IPS-NIHi11 (cell line): Measurements from ENCODE around the gene ARHGEF26.

Source experiments
- DNase-seq: peaks from one replicate; pipeline ENCODE4 v3.0.0; 2012; ENCODE audit warnings: mixed read lengths, low spot score

ARHGEF26 gene

GRCh38 chr3:154195620-154196356, 74.6 kb downstream of the ARHGEF26 start:
- DNase-seq = no peak

- DNase-seq = no peak
These were observed 76.6 kb downstream of the ARHGEF26 start for GRCh38 chr3:154197751-154198150.

GRCh38 chr3:154209499-154209898, 88.3 kb downstream of the ARHGEF26 start:
- DNase-seq = no peak

GRCh38 chr3:154210986-154211385, 89.8 kb downstream of the ARHGEF26 start:
- DNase-seq = no peak

GRCh38 chr3:154214306-154214705, 93.1 kb downstream of the ARHGEF26 start:
- DNase-seq = no peak

GRCh38 chr3:154217671-154218070, 96.5 kb downstream of the ARHGEF26 start:
- no peak for DNase-seq

- DNase-seq = no peak
These were observed 97.5 kb downstream of the ARHGEF26 start for GRCh38 chr3:154218728-154219127.

- no peak for DNase-seq
These were observed 99.3 kb downstream of the ARHGEF26 start for GRCh38 chr3:154220462-154220861.

- no peak for DNase-seq
These were observed 102.3 kb downstream of the ARHGEF26 start for GRCh38 chr3:154223519-154223918.

- no peak for DNase-seq
These were observed 103.2 kb downstream of the ARHGEF26 start for GRCh38 chr3:154224366-154224765.

GRCh38 chr3:154224866-154225265, 103.7 kb downstream of the ARHGEF26 start:
- DNase-seq = no peak

- DNase-seq = no peak
These were observed 104.3 kb downstream of the ARHGEF26 start for GRCh38 chr3:154225536-154225935.

- DNase-seq = no peak
These were observed 106.3 kb downstream of the ARHGEF26 start for GRCh38 chr3:154227531-154227930.

- no peak for DNase-seq
These were observed 107.5 kb downstream of the ARHGEF26 start for GRCh38 chr3:154228561-154229216.

- DNase-seq = no peak
These were observed 108.0 kb downstream of the ARHGEF26 start for GRCh38 chr3:154229217-154229590.

- DNase-seq = no peak
These were observed 114.1 kb downstream of the ARHGEF26 start for GRCh38 chr3:154235330-154235729.

- no peak for DNase-seq
These were observed 115.1 kb downstream of the ARHGEF26 start for GRCh38 chr3:154236331-154236730.

- no peak for DNase-seq
These were observed 119.0 kb downstream of the ARHGEF26 start for GRCh38 chr3:154240235-154240634.

GRCh38 chr3:154241496-154241895, 120.3 kb downstream of the ARHGEF26 start:
- no peak for DNase-seq

- DNase-seq = peak; percentile 46
These were observed 121.6 kb downstream of the ARHGEF26 start for GRCh38 chr3:154242766-154243165.

- no peak for DNase-seq
These were observed 122.2 kb downstream of the ARHGEF26 start for GRCh38 chr3:154243353-154243752.

- no peak for DNase-seq
These were observed 123.5 kb downstream of the ARHGEF26 start for GRCh38 chr3:154244644-154245043.

- no peak for DNase-seq
These were observed 126.7 kb downstream of the ARHGEF26 start for GRCh38 chr3:154247806-154248415.
